Gastroesophageal sphincter (tissue), 4 donors: Measurements from ENCODE around the gene TP53BP2. TPM values are rescaled to one million over a fixed set of nuclear protein-coding genes. Genes with fewer than 3 reads are reported as not detected.

Source experiments
- ATAC-seq: fragments of 150-250 bp; one replicate; pipeline ENCODE4 v1.9.1; 2016; ENCODE audit warnings: mild to moderate bottlenecking, moderate library complexity
- H3K27ac ChIP-seq, 4 donors: fragments of 200-600 bp; sonication (generic) in 3 of 4; 1 replicate in 3 of 4; 2 replicates in 1 of 4; pipeline ENCODE4 v1.5.1; 2016 to 2019
- H3K27me3 ChIP-seq: fragments of 200-600 bp; sonication (generic); one replicate; pipeline ENCODE4 v1.5.1; 2019
- H3K36me3 ChIP-seq, 2 donors: fragments of 200-600 bp; sonication (generic); one replicate each; pipeline ENCODE4 v1.5.1; 2019; ENCODE audit warnings: control low read depth in 1 of 2
- H3K4me1 ChIP-seq, 3 donors: fragments of 200-600 bp; sonication (generic); 1 replicate in 2 of 3; 2 replicates in 1 of 3; pipeline ENCODE4 v1.5.1; 2016 to 2019; ENCODE audit warnings: control low read depth in 2 of 3
- H3K4me3 ChIP-seq, 2 donors: fragments of 200-600 bp; sonication (generic); one replicate each; pipeline ENCODE4 v1.5.1; 2019; ENCODE audit warnings: mild to moderate bottlenecking in 1 of 2, moderate library complexity in 1 of 2
- H3K9me3 ChIP-seq, 3 donors: fragments of 200-600 bp; sonication (generic); one replicate each; pipeline ENCODE4 v1.5.1; 2017 to 2019; ENCODE audit warnings: control low read depth in 2 of 3
- CTCF ChIP-seq, 4 experiments: fragments of 200-600 bp in 2 of 4; fragments of 450-650 bp in 2 of 4; sonication (generic) in 1 of 4; IDR thresholded peaks; one replicate each; pipeline ENCODE4 v1.5.1; 2017 to 2019; ENCODE audit warnings: antibody characterized with exemption in 4 of 4, mild to moderate bottlenecking in 2 of 4, moderate library complexity in 2 of 4
- EP300 ChIP-seq: sonication (generic); formaldehyde crosslinking; IDR thresholded peaks from one replicate; pipeline ENCODE4 v1.6.1; 2017; ENCODE audit warnings: antibody characterized with exemption, mild to moderate bottlenecking
- POLR2A ChIP-seq, 2 donors: fragments of 450-650 bp; IDR thresholded peaks; one replicate each; pipeline ENCODE4 v1.6.1; 2017; ENCODE audit warnings: antibody characterized with exemption in 2 of 2, mild to moderate bottlenecking in 2 of 2, moderate library complexity in 1 of 2
- POLR2AphosphoS5 ChIP-seq: sonication (generic); formaldehyde crosslinking; IDR thresholded peaks from one replicate; pipeline ENCODE4 v1.6.1; 2017; ENCODE audit warnings: antibody characterized with exemption
- WGBS, 2 donors: methylation state at CpG; one replicate each; pipeline ENCODE4 v1.1.5; 2018; ENCODE audit warnings: low coverage in 1 of 2; 5-methylcytosine and 5-hydroxymethylcytosine counted together
- total RNA-seq, 4 donors: library from RNA; depleted of rRNA; stranded (reverse); fragments of >200 nt; gene quantifications; one replicate each; pipeline ENCODE4 v1.1.0, GENCODE V29; 2016

TP53BP2 gene
- total RNA-seq, 4 donors from 2014 or later = 30.0 to 85.3 (median 52.3) TPM

GRCh38 chr1:223834660-223835263, 11.0 kb downstream of the TP53BP2 start:
- TF ChIP-seq POLR2AphosphoS5 (peak; percentile 11), POLR2A (IDR thresholded peaks at IDR 0.05) (no peak), CTCF (IDR thresholded peaks at IDR 0.05) (no peak), EP300 (no peak)
- Histone ChIP-seq H3K27me3 (no peaks in the 10 kb centered on the region), H3K27ac (peak overlapping the region; percentile 62 to 77 (median 71)), H3K4me1 (peaks cover 9 to 83% (median 39%) of the 10 kb centered on the region in 3 donors), H3K4me3 (no peak overlapping the region), H3K36me3 (no peaks in the 10 kb centered on the region), H3K9me3 (no peaks in the 10 kb centered on the region)
- peak; percentile 31 for ATAC-seq
- WGBS, 2 donors = 33 to 38% methylated on average over 3 of the region's 3 CpGs

GRCh38 chr1:223833948-223834347, 11.8 kb downstream of the TP53BP2 start:
- WGBS, 2 donors = 60 to 88% methylated on average over 2 of the region's 2 CpGs
- peak overlapping the region in 3 of 4 donors; percentile 62 to 77 (median 68) for H3K27ac ChIP-seq
- no peaks in the 10 kb centered on the region for H3K9me3 ChIP-seq
- no peak for ATAC-seq
- no peaks in the 10 kb centered on the region for H3K36me3 ChIP-seq
- H3K27me3 ChIP-seq = no peaks in the 10 kb centered on the region
- H3K4me3 ChIP-seq = no peak overlapping the region
- H3K4me1 ChIP-seq = peaks cover 9 to 80% (median 39%) of the 10 kb centered on the region in 3 donors
- TF ChIP-seq POLR2AphosphoS5 (no peak), CTCF (IDR thresholded peaks at IDR 0.05) (no peak), POLR2A (IDR thresholded peaks at IDR 0.05) (no peak), EP300 (no peak)

GRCh38 chr1:223832637-223832943, 13.2 kb downstream of the TP53BP2 start:
- H3K36me3 ChIP-seq = no peaks in the 10 kb centered on the region
- peak; percentile 35 for ATAC-seq
- H3K9me3 ChIP-seq = no peaks in the 10 kb centered on the region
- peak overlapping the region; percentile 20 to 68 (median 61) for H3K27ac ChIP-seq
- H3K4me3 ChIP-seq = no peak overlapping the region
- H3K27me3 ChIP-seq = no peaks in the 10 kb centered on the region
- 100% methylated on average over 1 of the region's 3 CpGs; no CpG with 5 or more reads in 1 of the 2 donors for WGBS, 2 donors
- H3K4me1 ChIP-seq = peaks cover 9 to 66% (median 28%) of the 10 kb centered on the region in 3 donors
- no peak for TF ChIP-seq POLR2A (IDR thresholded peaks at IDR 0.05)
- no peak for TF ChIP-seq POLR2AphosphoS5
- TF ChIP-seq CTCF (IDR thresholded peaks at IDR 0.05) = peak in 1 of 4 experiments; percentile 27

- H3K4me3 ChIP-seq = no peak overlapping the region
- H3K36me3 ChIP-seq = no peaks in the 10 kb centered on the region
- no peaks in the 10 kb centered on the region for H3K9me3 ChIP-seq
- peaks cover 9 to 66% (median 26%) of the 10 kb centered on the region in 3 donors for H3K4me1 ChIP-seq
- H3K27me3 ChIP-seq = no peaks in the 10 kb centered on the region
- 44 to 49% methylated on average over 2 to 3 of the region's 3 CpGs for WGBS, 2 donors
- H3K27ac ChIP-seq = peak overlapping the region; percentile 23 to 68 (median 61)
- no peak for TF ChIP-seq POLR2AphosphoS5
- no peak for TF ChIP-seq EP300
- TF ChIP-seq POLR2A (IDR thresholded peaks at IDR 0.05) = no peak
- no peak for TF ChIP-seq CTCF (IDR thresholded peaks at IDR 0.05)
- peak; percentile 46 for ATAC-seq
Measured at GRCh38 chr1:223831755-223832636, 13.8 kb downstream of the TP53BP2 start.
